Measurements from ENCODE around the gene SRCAP. TPM values are rescaled to one million over a fixed set of nuclear protein-coding genes. Genes with fewer than 3 reads are reported as not detected.
A peak's percentile ranks its signal among the peaks of the same experiment; 100 is the strongest.

The SRCAP gene
- total RNA-seq, 1 experiment from 2014 or later, result 9.4 TPM

DNA sequence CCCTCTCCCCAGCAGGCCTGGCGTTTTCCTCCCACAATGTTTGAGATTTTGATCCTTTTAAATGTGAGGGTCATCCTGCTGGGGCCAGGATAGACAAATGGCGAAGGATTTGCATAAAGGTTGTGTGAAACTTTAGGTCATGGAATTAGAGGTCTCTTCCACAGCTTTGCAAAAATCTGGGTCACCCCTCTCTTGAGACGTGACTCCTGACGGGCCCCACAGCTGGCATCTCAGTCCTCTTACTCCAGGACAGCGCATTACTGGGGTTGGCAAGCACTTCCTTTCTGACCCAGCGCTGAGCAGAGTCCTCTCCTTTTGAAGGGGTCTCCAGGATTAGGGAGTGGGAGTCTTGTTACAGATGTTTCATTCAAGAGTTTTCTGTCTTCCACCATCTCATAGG lies 80.6 kb downstream of the SRCAP start:
- Histone ChIP-seq H3K27me3 (replicated peaks) (no peaks in the 10 kb centered on the region), H3K36me3 (peaks cover 83% of the 10 kb centered on the region), H3K4me1 (replicated peaks) (peaks cover 21% of the 10 kb centered on the region), H3K4me3 (no peak overlapping the region), H3K27ac (no peak overlapping the region), H3K9me3 (replicated peaks) (no peaks in the 10 kb centered on the region)
- DNase-seq (ENCODE audit: low read depth in 1 of 2, low spot score in 2 of 2), result no peak

DNA sequence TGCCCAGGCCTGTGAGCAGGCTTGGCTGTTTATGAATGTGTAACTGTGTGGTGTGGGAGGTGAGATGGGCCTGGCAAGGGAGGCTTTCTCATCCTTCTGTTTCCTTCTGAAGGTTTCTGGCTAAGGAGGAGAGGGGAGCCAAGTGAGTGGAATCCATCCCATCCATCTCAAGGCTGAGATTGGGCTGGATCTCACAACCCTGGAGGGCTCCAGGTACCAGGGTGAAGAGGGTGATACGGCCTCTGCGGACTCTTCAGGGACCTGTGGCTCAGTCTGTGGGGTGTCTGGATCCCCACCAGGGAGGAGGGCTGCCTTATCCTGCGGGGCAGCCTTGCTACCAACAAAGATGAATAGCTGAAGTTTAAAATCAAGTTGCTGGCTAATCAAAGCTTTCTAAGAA lies 81.0 kb downstream of the SRCAP start:
- no peaks in the 10 kb centered on the region for H3K9me3 ChIP-seq (replicated peaks)
- peaks cover 80% of the 10 kb centered on the region for H3K36me3 ChIP-seq
- H3K4me3 ChIP-seq, result no peak overlapping the region
- H3K27me3 ChIP-seq (replicated peaks), result no peaks in the 10 kb centered on the region
- H3K4me1 ChIP-seq (replicated peaks), result peaks cover 17% of the 10 kb centered on the region
- no peak for DNase-seq (ENCODE audit: low read depth in 1 of 2, low spot score in 2 of 2)
- H3K27ac ChIP-seq, result no peak overlapping the region

DNA sequence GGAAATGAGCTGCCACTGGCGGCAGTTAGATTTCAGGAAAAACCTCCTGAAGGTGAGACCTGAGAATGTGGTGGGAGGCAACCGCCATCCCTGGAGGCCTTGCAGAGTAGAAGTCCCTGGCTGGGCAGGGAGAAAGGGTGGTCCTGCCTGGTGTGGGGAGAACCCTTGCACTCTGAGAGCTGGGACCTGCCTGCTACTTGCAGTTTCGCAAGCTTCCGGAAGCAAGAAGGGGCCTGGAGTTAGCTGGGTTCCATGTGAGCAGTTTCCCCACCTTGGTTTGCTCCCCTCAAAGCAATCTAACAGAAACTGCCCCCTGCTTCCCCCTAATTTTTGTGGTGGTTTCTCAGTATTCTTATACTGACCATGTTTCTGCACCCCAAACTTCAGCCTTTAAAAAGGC lies 81.6 kb downstream of the SRCAP start:
- DNase-seq (ENCODE audit: low read depth in 1 of 2, low spot score in 2 of 2), result no peak
- Histone ChIP-seq H3K36me3 (peaks cover 79% of the 10 kb centered on the region), H3K27ac (no peak overlapping the region), H3K9me3 (replicated peaks) (no peaks in the 10 kb centered on the region), H3K4me1 (replicated peaks) (peaks cover 12% of the 10 kb centered on the region), H3K27me3 (replicated peaks) (no peaks in the 10 kb centered on the region), H3K4me3 (no peak overlapping the region)

DNA sequence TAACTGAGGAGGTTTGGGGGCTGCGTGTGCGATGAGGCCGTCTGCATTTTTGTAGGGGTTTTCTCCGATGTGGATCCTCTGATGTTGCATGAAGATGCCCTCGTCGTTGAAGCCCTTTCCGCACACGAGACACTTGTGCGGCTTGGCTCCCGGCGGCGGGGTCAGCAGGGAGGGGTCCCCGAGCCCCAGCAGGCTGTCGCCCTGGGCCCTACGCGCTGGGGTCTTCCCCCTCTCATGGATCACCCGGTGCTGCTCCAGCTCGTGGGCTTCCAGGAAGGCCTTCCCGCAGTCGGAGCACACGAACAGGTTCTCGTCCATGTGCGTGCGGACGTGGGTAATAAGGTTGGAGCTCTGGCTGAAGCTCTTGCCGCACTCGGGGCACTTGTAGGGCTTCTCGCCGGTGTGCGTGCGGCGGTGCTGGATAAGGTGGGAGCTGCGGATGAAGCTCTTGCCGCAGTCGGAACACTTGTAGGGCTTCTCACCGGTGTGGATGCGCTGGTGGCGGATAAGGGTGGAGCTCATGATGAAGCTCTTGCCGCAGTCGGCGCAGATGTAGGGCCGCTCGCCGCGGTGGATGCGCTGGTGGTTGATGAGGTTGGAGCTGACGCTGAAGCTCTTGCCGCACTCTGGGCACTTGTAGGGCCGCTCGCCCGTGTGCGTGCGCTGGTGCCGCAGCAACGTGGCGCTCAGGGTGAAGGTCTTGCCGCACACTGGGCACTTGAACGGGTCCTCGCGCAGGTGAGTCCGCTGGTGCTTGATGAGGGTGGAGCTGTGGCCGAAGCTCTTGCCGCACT lies 83.7 kb downstream of the SRCAP start:
- no peak overlapping the region for H3K4me3 ChIP-seq
- no peaks in the 10 kb centered on the region for H3K9me3 ChIP-seq (replicated peaks)
- no peaks in the 10 kb centered on the region for H3K27me3 ChIP-seq (replicated peaks)
- peaks cover 9% of the 10 kb centered on the region for H3K4me1 ChIP-seq (replicated peaks)
- H3K27ac ChIP-seq, result no peak overlapping the region
- DNase-seq (ENCODE audit: low read depth in 1 of 2, low spot score in 2 of 2), result no peak
- peaks cover 69% of the 10 kb centered on the region for H3K36me3 ChIP-seq

DNA sequence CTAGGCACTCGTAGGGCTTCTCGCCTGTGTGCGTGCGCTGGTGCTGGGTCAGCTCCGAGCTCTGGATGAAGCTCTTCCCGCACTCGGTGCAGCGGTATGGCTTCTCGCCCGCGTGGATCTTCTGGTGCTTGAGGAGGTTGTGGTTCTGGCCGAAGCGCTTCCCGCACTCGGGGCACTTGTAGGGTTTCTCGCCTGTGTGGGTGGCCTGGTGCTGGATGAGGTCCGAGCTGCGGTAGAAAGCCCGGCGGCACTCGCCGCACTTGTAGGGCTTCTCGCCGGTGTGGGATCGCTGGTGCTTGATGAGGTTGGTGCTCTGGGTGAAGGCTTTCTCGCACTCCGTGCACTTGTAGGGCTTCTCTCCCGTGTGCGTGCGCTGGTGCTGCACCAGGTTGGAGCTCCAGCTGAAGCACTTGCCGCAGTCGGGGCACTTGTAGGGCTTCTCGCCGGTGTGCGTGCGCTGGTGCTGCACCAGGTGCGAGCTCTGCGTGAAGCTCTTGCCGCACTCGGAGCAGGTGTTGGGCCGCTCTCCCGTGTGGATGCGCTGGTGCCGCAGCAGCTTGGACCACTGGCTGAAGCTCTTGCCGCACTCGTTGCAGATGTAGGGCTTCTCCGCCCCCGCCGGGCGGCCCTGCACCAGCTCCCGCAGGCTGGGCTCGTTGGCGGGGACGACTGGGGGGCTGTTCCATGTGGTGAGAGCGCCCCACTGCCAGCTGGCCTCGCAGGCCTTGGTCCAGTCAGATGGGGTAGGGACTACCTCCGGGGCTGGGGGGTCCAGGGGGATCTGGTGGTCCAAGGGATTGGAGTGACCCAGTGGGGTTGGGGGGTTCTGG lies 84.5 kb downstream of the SRCAP start:
- H3K27me3 ChIP-seq (replicated peaks), result no peaks in the 10 kb centered on the region
- DNase-seq (ENCODE audit: low read depth in 1 of 2, low spot score in 2 of 2), result no peak

DNA sequence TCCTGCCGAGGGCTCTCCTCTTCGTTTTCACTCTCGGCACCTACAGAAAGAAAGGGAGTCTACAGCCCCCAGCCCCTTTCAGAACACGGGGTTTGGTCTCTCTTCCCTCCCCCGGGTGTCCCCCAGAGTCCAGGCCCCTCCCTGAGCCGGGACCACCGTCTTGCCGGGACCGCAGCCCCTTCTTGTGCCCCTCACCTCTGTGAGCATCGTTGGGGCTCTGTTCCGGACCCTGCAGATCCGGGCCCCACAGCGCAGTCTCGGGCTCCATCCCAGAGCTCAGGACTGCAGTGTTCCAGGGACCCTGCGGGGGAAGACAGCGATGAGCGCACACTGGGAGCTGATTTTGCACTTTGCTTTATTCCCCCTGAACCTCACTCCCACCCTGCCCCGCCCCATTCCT lies 85.2 kb downstream of the SRCAP start:
- Histone ChIP-seq H3K4me1 (replicated peaks) (peaks cover 12% of the 10 kb centered on the region), H3K27me3 (replicated peaks) (no peaks in the 10 kb centered on the region), H3K27ac (no peak overlapping the region), H3K9me3 (replicated peaks) (no peaks in the 10 kb centered on the region), H3K36me3 (peaks cover 55% of the 10 kb centered on the region), H3K4me3 (no peak overlapping the region)
- DNase-seq (ENCODE audit: low read depth in 1 of 2, low spot score in 2 of 2), result no peak

More for the DNA sequence above, 84.5 kb downstream of the SRCAP start:
- Histone ChIP-seq H3K4me3 (no peak overlapping the region), H3K4me1 (replicated peaks) (peaks cover 12% of the 10 kb centered on the region), H3K36me3 (peaks cover 62% of the 10 kb centered on the region), H3K27ac (no peak overlapping the region), H3K9me3 (replicated peaks) (no peaks in the 10 kb centered on the region)

DNA sequence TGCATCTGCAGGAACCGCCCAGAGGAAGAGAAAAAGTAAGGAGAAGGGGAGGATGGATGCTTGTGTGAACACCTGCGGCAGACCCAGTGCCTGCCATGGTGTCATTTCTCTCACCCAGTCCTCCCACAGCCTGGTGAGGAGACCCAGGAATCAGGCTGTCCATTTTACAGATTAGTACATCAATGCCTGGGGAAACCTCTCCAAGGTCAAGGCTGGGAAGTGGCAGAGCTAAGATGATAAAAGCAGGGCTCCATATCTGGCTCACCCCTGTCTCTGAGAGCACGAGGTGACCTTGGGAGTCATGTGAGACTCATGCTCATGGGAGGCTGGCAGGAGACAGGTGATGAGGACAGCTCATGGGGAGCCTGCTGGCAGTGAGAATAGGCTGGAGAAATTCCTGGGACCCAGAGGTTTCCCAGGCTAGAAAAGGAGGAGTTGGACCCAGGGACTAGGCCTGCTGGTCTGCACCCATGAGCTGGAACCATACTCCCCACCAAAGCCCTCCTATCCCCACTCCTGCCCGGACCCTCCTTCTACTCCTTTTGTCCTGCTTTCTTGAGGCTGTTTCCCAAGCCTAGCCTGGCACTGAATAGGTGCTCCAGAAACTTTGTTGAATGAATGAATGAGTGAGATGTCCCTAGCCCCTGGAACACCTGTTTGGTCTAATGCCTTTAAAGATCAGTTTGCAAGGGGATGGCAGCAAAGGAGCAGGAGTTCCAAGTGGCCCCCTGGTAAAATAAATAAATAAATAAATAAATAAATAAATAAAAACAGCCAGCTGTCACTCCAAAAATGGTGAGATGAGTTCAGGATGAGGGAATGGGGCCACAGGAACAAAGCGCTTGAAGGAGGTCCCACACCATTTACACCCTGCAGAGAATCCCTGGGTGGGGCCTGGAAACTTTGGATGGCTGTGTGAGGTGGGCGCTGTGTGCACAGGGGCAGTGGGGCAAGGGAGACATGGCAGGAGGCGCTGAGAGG lies 86.4 kb downstream of the SRCAP start:
- peaks cover 43% of the 10 kb centered on the region for H3K36me3 ChIP-seq
- H3K27ac ChIP-seq, result no peak overlapping the region

DNA sequence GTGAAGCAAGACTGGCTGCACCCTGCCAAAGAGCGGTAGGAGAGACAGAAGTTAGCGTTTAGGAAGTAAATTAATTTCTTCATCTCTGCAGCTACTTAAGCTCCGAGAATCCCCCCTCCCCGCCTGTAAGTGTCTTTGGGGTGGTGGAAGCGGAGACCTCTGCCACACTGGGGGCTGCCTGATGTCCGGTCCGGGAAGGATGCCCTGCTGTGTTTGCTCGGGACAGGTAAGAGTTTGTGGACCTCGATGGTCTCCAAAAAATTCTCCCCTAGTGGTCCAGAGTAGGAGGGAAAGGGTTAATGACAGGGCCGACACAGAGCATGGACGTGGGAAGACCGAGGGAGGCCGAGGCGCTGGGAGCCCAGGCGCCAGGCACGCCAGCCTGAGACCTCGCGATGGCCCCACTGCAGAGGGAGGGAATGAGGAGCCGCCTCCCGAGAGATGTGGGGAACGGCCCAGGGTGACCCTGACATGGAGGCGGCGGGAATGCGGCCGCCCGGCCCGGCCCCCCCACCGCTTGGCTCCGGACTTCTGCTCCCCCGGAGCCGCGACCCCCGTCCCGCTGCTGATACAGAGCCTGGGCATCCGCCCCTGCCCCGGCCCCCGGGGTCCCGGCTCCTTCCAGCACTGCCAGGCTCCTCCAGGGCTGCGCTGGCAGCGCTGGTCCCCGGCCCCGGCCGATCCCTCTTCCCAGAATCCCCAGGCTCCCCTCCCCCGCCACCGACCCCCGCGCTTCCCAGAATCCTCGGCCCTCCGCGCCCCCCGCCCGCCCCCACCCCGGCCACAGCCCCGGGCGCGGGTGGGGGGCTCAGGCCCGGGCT lies 87.4 kb downstream of the SRCAP start:
- Histone ChIP-seq H3K4me3 (peak overlapping the region; percentile 74), H3K9me3 (replicated peaks) (no peaks in the 10 kb centered on the region), H3K36me3 (peaks cover 35% of the 10 kb centered on the region), H3K27me3 (replicated peaks) (no peaks in the 10 kb centered on the region), H3K27ac (peak overlapping the region; percentile 78), H3K4me1 (replicated peaks) (peaks cover 12% of the 10 kb centered on the region)
- peak; percentile 46 to 73 for DNase-seq (ENCODE audit: low read depth in 1 of 2, low spot score in 2 of 2)

More for the DNA sequence above, 86.4 kb downstream of the SRCAP start:
- DNase-seq (ENCODE audit: low read depth in 1 of 2, low spot score in 2 of 2), result no peak
- Histone ChIP-seq H3K9me3 (replicated peaks) (no peaks in the 10 kb centered on the region), H3K4me3 (peak overlapping the region; percentile 74), H3K4me1 (replicated peaks) (peaks cover 12% of the 10 kb centered on the region), H3K27me3 (replicated peaks) (no peaks in the 10 kb centered on the region)

DNA sequence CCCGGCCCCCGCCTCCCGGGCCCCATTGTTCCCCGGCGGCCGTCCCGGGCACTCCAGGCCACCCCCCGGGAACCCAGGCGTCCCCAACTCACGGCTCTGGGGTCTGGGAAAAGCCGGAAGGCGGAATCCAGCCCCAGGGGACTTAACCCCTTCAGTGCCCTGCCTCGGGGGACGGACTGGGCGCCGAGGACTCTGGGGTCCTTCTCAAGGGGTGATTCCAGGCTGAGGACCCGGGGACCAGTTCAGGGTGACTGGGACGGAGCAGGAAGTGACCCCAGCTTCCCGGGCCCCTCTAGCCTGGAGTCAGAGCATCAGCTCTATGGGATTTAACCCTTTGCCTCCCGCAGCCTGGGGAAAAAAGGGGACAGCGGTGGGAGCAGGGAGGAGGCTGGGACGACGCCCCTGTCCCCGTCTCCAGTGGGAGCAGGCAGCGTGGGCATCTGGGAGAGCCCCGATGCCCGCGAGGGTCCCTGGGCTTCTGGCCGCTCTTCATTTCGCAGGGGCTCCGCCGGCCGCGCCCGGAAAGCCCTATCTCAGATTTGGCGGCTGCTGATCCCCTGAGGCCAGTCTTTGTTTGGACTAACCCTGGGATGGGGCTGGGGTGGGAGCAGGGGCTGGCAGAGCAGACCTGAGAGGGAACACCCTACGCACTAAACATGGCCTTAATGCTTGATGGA lies 88.1 kb downstream of the SRCAP start, which contains the start of gene ZNF629:
ZNF629 (minus strand) TSS at position 270 of the 677 bp plus-strand sequence. CDS start 2,723 bp downstream, outside the sequence.
- H3K4me1 ChIP-seq (replicated peaks), result peaks cover 12% of the 10 kb centered on the region
- DNase-seq (ENCODE audit: low read depth in 1 of 2, low spot score in 2 of 2), result peak; percentile 72 to 84
- H3K9me3 ChIP-seq (replicated peaks), result no peaks in the 10 kb centered on the region
- peaks cover 27% of the 10 kb centered on the region for H3K36me3 ChIP-seq
- no peaks in the 10 kb centered on the region for H3K27me3 ChIP-seq (replicated peaks)
- H3K27ac ChIP-seq, result peak within 1 kb of the TSS; percentile 78
- H3K4me3 ChIP-seq, result peak within 1 kb of the TSS; percentile 74

DNA sequence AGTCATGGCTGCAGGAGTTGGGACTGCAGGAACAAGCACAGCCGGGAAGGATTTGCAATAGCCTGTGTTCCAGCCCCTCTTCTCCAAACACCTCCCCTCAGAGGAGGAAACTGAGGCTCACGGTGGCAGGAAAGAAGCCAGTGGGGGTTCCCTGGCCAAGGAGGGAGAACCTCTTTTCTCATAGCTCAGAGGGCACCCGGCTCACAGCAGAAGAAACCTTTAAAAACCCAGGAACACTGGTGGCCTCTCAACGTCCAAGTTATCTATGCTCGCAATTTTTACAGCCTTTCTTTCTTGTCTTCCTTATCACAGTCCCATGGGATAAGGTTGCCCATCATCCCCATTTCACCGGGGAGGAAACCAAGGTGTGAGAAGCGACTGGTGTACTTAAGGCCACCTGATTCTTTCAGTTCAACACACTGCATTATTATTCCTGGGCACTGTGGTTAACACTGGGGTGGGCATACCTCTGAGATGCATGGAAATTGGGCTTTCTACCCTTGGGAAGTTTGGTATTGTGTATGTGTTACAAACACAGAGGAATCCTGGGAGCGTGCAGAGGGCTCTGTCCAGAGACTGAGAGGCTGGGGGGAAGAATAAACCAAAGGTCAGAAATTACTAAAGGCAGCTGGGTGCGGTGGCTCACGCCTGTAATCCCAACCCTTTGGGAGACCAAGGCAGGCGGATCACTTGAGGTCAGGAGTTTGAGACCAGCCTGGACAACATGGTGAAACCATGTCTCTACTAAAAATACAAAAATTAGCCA lies 88.8 kb downstream of the SRCAP start:
- peak overlapping the region; percentile 78; the same call in 1 of the 2 replicates for H3K27ac ChIP-seq
- DNase-seq (ENCODE audit: low read depth in 1 of 2, low spot score in 2 of 2), result no peak

More for the DNA sequence above, 88.8 kb downstream of the SRCAP start:
- peak overlapping the region; percentile 74 for H3K4me3 ChIP-seq
- H3K27me3 ChIP-seq (replicated peaks), result no peaks in the 10 kb centered on the region
- peaks cover 20% of the 10 kb centered on the region for H3K36me3 ChIP-seq
- no peaks in the 10 kb centered on the region for H3K9me3 ChIP-seq (replicated peaks)
- peaks cover 12% of the 10 kb centered on the region for H3K4me1 ChIP-seq (replicated peaks)
